IMR-90 (cell line): ENCODE data around the gene SNX21. TPM values are rescaled to one million over a fixed set of nuclear protein-coding genes. Genes with fewer than 3 reads are reported as not detected.

Experiments
- ATAC-seq: fragments of 200-7000 bp; cut with Tn5 transposase; 2 replicates; pipeline ENCODE4 v1.9.1; 2020; ENCODE audit warnings: low read depth, mild to moderate bottlenecking, moderate library complexity
- BruUV-seq: library from RNA; stranded (reverse); fragments of 400-500 nt; replicated peaks from 2 replicates; lab custom pipeline; 2021; lab: Mats Ljungman, UMichigan
- CTCF ChIA-PET: fragments of 300-600 bp; formaldehyde crosslinking; extraction: SDS; loops from one replicate; lab custom pipeline; 2021; ENCODE audit warnings: antibody characterized with exemption; lab: Yijun Ruan, JAX
- POLR2A ChIA-PET: fragments of 300-600 bp; sonication (Branson Sonifier 250); formaldehyde crosslinking; loops from one replicate; lab custom pipeline; 2022; ENCODE audit warnings: antibody characterized with exemption; ENCODE audit not compliant: unreplicated experiment; lab: Charles Lee
- DNase-seq: peaks from one replicate; pipeline ENCODE4 v3.0.0; 2013
- H2AFZ ChIP-seq: replicated peaks from 2 replicates; pipeline ENCODE3; 2013; ENCODE audit warnings: low read length, mild to moderate bottlenecking; ENCODE audit not compliant: poor library complexity
- H2AK5ac ChIP-seq: 2 replicates; pipeline ENCODE4 v1.6.1; 2013; ENCODE audit warnings: low read depth, low read length, inconsistent platforms
- H2AK9ac ChIP-seq: replicated peaks from 2 replicates; pipeline ENCODE3; 2013; ENCODE audit warnings: mild to moderate bottlenecking, low read depth, low read length, moderate library complexity; ENCODE audit not compliant: poor library complexity
- H2BK120ac ChIP-seq: 2 replicates; pipeline ENCODE4 v1.6.1; 2013; ENCODE audit warnings: low read depth, low read length, inconsistent platforms
- H2BK15ac ChIP-seq: 3 replicates; pipeline ENCODE4 v1.6.1; 2013; ENCODE audit warnings: low read depth, low read length, inconsistent platforms
- H2BK20ac ChIP-seq: 2 replicates; pipeline ENCODE4 v1.6.1; 2013; ENCODE audit warnings: low read depth, mild to moderate bottlenecking, inconsistent platforms, low read length, moderate library complexity
- H2BK5ac ChIP-seq: 2 replicates; pipeline ENCODE4 v1.6.1; 2013; ENCODE audit warnings: mild to moderate bottlenecking, low read depth, low read length, inconsistent platforms; ENCODE audit not compliant: poor library complexity, severe bottlenecking
- H3K14ac ChIP-seq: replicated peaks from 2 replicates; pipeline ENCODE4 v1.6.1; 2013; ENCODE audit warnings: low read depth, low read length, inconsistent platforms
- H3K18ac ChIP-seq: 2 replicates; pipeline ENCODE4 v1.6.1; 2013; ENCODE audit warnings: low read depth, low read length, control low read depth
- H3K23ac ChIP-seq: 2 replicates; pipeline ENCODE4 v1.6.1; 2013; ENCODE audit warnings: low read depth, low read length, inconsistent platforms
- H3K27ac ChIP-seq: 2 replicates; pipeline ENCODE4 v1.5.1; 2013; ENCODE audit warnings: mild to moderate bottlenecking, control low read depth, low read length; ENCODE audit not compliant: insufficient read depth
- H3K27me3 ChIP-seq: 2 replicates; pipeline ENCODE4 v1.6.1; 2013; ENCODE audit warnings: low read length; ENCODE audit not compliant: control insufficient read depth, insufficient read depth
- H3K36me3 ChIP-seq: 2 replicates; pipeline ENCODE4 v1.6.1; 2013; ENCODE audit warnings: low read length, mixed read lengths; ENCODE audit not compliant: control insufficient read depth, insufficient read depth
- H3K4ac ChIP-seq: 2 replicates; pipeline ENCODE4 v1.6.1; 2013; ENCODE audit warnings: low read depth, low read length, inconsistent platforms
- H3K4me1 ChIP-seq: 2 replicates; pipeline ENCODE4 v1.6.1; 2013; ENCODE audit warnings: low read length, mixed read lengths; ENCODE audit not compliant: control insufficient read depth, insufficient read depth
- H3K4me2 ChIP-seq: 2 replicates; pipeline ENCODE4 v1.6.1; 2013; ENCODE audit warnings: low read depth, mild to moderate bottlenecking, control low read depth, low read length, moderate library complexity
- H3K4me3 ChIP-seq: 2 replicates; pipeline ENCODE4 v1.5.1; 2013; ENCODE audit warnings: low read depth, mild to moderate bottlenecking, control low read depth, low read length, moderate library complexity; ENCODE audit not compliant: insufficient read depth
- H3K56ac ChIP-seq: 2 replicates; pipeline ENCODE4 v1.6.1; 2013; ENCODE audit warnings: low read length, inconsistent platforms; ENCODE audit not compliant: insufficient read depth; ENCODE audit errors: extremely low read depth
- H3K79me1 ChIP-seq, 2 experiments: 2 replicates each; pipeline ENCODE4 v1.6.1; 2013; ENCODE audit warnings: low read length in 2 of 2, inconsistent platforms in 1 of 2, low read depth in 1 of 2
- H3K9ac ChIP-seq: 2 replicates; pipeline ENCODE4 v1.6.1; 2013; ENCODE audit warnings: low read depth, low read length, control low read depth
- H3K9me1 ChIP-seq: 2 replicates; pipeline ENCODE4 v1.6.1; 2013; ENCODE audit warnings: low read length, inconsistent platforms; ENCODE audit not compliant: insufficient read depth
- H3K9me3 ChIP-seq: 2 replicates; pipeline ENCODE4 v1.6.1; 2013; ENCODE audit warnings: low read length; ENCODE audit not compliant: control insufficient read depth, insufficient read depth
- H4K20me1 ChIP-seq: 2 replicates; pipeline ENCODE4 v1.6.1; 2013; ENCODE audit warnings: low read length, inconsistent platforms; ENCODE audit not compliant: insufficient read depth
- H4K5ac ChIP-seq: 2 replicates; pipeline ENCODE4 v1.6.1; 2013; ENCODE audit warnings: mild to moderate bottlenecking, low read depth, low read length, control low read depth
- H4K8ac ChIP-seq, 2 experiments: 2 replicates each; pipeline ENCODE4 v1.6.1; 2013; ENCODE audit warnings: low read depth in 2 of 2, low read length in 2 of 2, control low read depth in 1 of 2, inconsistent platforms in 1 of 2
- H4K91ac ChIP-seq: 2 replicates; pipeline ENCODE4 v1.6.1; 2013; ENCODE audit warnings: low read depth, low read length, inconsistent platforms; ENCODE audit not compliant: insufficient read depth
- CEBPB ChIP-seq: IDR thresholded peaks from 2 replicates; pipeline ENCODE4 v1.6.1; 2012; ENCODE audit warnings: low read depth, low read length, improper control_type of control experiment
- CHD1 ChIP-seq: IDR thresholded peaks from 2 replicates; pipeline ENCODE4 v1.6.1; 2012; ENCODE audit warnings: low read depth, low read length, improper control_type of control experiment
- FOS ChIP-seq: fragments of 150-350 bp; IDR thresholded peaks from 2 replicates; pipeline ENCODE4 v1.6.1; 2016; ENCODE audit warnings: low read depth, low read length
- NFE2L2 ChIP-seq: fragments of 150-350 bp; IDR thresholded peaks from 2 replicates; pipeline ENCODE4 v1.6.1; 2016; ENCODE audit warnings: low read depth, mild to moderate bottlenecking, low read length
- POLR2A ChIP-seq: IDR thresholded peaks from 2 replicates; pipeline ENCODE4 v1.6.1; 2012; ENCODE audit warnings: mild to moderate bottlenecking, low read depth, low read length
- RCOR1 ChIP-seq: IDR thresholded peaks from 2 replicates; pipeline ENCODE4 v1.6.1; 2012; ENCODE audit warnings: mild to moderate bottlenecking, low read length, improper control_type of control experiment; ENCODE audit not compliant: insufficient replicate concordance
- RFX5 ChIP-seq: IDR thresholded peaks from 2 replicates; pipeline ENCODE4 v1.8.0; 2012; ENCODE audit warnings: low read depth, mild to moderate bottlenecking, low read length, moderate library complexity
- WGBS, 2 experiments: methylation state at CpG; one replicate each; pipeline versions ENCODE4 v1.1.5 to v1.1.7; 2013; ENCODE audit warnings: missing lambda C conversion rate in 2 of 2; ENCODE audit not compliant: insufficient read length in 1 of 2; ENCODE audit errors: extremely low coverage in 2 of 2; 5-methylcytosine and 5-hydroxymethylcytosine counted together
- dilution Hi-C: fragments of 300-500 bp; cut with HindIII; formaldehyde crosslinking; loops from one replicate; pipeline ENCODE4 v1.14.3; 2018; ENCODE audit warnings: low sequenced_read_pairs; ENCODE audit not compliant: unreplicated experiment
- in situ Hi-C: fragments of 300-500 bp; cut with MboI; formaldehyde crosslinking; loops from 3 replicates; pipeline ENCODE4 v1.14.3; 2019; ENCODE audit warnings: low sequenced_read_pairs, inconsistent platforms, mixed read lengths
- intact Hi-C: fragments of 100-400 bp; cut with micrococcal nuclease; formaldehyde crosslinking; loops from 2 replicates; pipeline ENCODE4 v1.10.0; 2022
- polyA plus RNA-seq, 3 experiments: library from polyadenylated mRNA; depleted of rRNA; stranded (reverse); fragments of >200 nt; gene quantifications; 2 replicates each; pipeline ENCODE4 v1.2.3, GENCODE V29; 2012; ENCODE audit warnings: low replicate concordance in 1 of 3
- total RNA-seq: library from RNA; depleted of rRNA; stranded (reverse); fragments of >200 nt; gene quantifications from 2 replicates; pipeline ENCODE4 v1.2.3, GENCODE V29; 2012
- TF ChIP-seq, protein P1 (sequence below): fragments of 150-350 bp; IDR thresholded peaks from 2 replicates; pipeline ENCODE4 v1.6.1; 2016; ENCODE audit warnings: low read depth, mild to moderate bottlenecking, low read length, moderate library complexity, borderline replicate concordance
- TF ChIP-seq, protein P2 (sequence below): conservative IDR thresholded peaks from 2 replicates; pipeline ENCODE4 v1.5.1; 2012; ENCODE audit warnings: mild to moderate bottlenecking, low read depth, low read length, improper control_type of control experiment

SNX21 gene
- total and polyA plus RNA-seq, 2 of the 4 experiments (the other 2 are of a cell fraction) = 11.1 to 17.9 TPM

DNA sequence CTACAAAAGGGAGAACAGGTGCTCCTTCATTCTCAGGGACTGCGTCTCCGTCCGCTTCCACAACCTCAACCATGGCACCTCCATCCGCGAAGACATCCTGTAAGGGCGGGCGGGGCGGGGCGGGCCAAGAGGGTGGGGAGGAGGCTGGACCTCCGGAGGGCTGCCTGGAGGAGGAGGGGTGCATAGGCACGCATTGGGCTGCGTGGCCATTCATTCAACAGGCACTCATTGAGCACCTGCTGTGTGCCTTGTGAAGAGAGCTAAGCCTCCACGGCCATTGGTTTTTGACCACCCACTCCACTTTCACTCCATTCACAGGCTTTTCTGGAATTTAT is 24.2 kb downstream of the SNX21 start:
- ChIA-PET POLR2A (no interaction called here), CTCF (no interaction called here)
- in situ Hi-C loops (no loop called here), intact Hi-C loops (loop anchor here (2.0 kb wide), 2 partner anchors 73 to 77 kb away; partner anchors contain the start of gene PCIF1), dilution Hi-C loops (no loop called here)
- no peaks in the 10 kb centered on the region for H3K9me3 ChIP-seq
- H4K20me1 ChIP-seq = no peaks in the 10 kb centered on the region
- peak overlapping the region; percentile 81 for H3K4ac ChIP-seq
- ATAC-seq (peak; percentile 12), DNase-seq (no peak)
- H3K9ac ChIP-seq = peak overlapping the region; percentile 65
- H2AFZ ChIP-seq = peak overlapping the region; percentile 97
- peaks cover 6% of the 10 kb centered on the region; the same call in 1 of the 2 replicates for H3K36me3 ChIP-seq
- H2AK5ac ChIP-seq = peak overlapping the region; percentile 74
- H3K4me2 ChIP-seq = peak overlapping the region; percentile 84
- H2BK15ac ChIP-seq = no peak overlapping the region
- peaks cover 23 to 63% of the 10 kb centered on the region in 2 experiments for H3K79me1 ChIP-seq
- H4K91ac ChIP-seq = peak overlapping the region; percentile 78
- H2BK20ac ChIP-seq = no peak overlapping the region
- H3K18ac ChIP-seq = peak overlapping the region; percentile 6; the same call in 1 of the 2 replicates
- peaks cover 8% of the 10 kb centered on the region for H3K9me1 ChIP-seq
- peaks cover 8% of the 10 kb centered on the region; the same call in 1 of the 2 replicates for H3K4me1 ChIP-seq
- peak overlapping the region; percentile 82 to 95 for H4K8ac ChIP-seq
- peak overlapping the region; percentile 72 for H2BK5ac ChIP-seq
- H3K27me3 ChIP-seq = no peaks in the 10 kb centered on the region
- no peak overlapping the region for H3K23ac ChIP-seq
- peak overlapping the region; percentile 92 for H2AK9ac ChIP-seq
- H2BK120ac ChIP-seq = peak overlapping the region; percentile 30; the same call in 1 of the 2 replicates
- H4K5ac ChIP-seq = peak overlapping the region; percentile 91
- H3K27ac ChIP-seq = peak overlapping the region; percentile 64
- peak overlapping the region; percentile 73 for H3K14ac ChIP-seq
- no TSS peak for BruUV-seq
- H3K4me3 ChIP-seq = peak overlapping the region; percentile 53
- TF ChIP-seq, protein P1, sequence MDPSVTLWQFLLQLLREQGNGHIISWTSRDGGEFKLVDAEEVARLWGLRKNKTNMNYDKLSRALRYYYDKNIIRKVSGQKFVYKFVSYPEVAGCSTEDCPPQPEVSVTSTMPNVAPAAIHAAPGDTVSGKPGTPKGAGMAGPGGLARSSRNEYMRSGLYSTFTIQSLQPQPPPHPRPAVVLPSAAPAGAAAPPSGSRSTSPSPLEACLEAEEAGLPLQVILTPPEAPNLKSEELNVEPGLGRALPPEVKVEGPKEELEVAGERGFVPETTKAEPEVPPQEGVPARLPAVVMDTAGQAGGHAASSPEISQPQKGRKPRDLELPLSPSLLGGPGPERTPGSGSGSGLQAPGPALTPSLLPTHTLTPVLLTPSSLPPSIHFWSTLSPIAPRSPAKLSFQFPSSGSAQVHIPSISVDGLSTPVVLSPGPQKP = no peak
- TF ChIP-seq POLR2A (no peak), NFE2L2 (no peak), CHD1 (no peak), CEBPB (no peak), RCOR1 (no peak), FOS (no peak), RFX5 (no peak)
- TF ChIP-seq, protein P2, sequence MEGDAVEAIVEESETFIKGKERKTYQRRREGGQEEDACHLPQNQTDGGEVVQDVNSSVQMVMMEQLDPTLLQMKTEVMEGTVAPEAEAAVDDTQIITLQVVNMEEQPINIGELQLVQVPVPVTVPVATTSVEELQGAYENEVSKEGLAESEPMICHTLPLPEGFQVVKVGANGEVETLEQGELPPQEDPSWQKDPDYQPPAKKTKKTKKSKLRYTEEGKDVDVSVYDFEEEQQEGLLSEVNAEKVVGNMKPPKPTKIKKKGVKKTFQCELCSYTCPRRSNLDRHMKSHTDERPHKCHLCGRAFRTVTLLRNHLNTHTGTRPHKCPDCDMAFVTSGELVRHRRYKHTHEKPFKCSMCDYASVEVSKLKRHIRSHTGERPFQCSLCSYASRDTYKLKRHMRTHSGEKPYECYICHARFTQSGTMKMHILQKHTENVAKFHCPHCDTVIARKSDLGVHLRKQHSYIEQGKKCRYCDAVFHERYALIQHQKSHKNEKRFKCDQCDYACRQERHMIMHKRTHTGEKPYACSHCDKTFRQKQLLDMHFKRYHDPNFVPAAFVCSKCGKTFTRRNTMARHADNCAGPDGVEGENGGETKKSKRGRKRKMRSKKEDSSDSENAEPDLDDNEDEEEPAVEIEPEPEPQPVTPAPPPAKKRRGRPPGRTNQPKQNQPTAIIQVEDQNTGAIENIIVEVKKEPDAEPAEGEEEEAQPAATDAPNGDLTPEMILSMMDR = no peak
- 18% methylated on average over 2 of the region's 13 CpGs; no CpG with 5 or more reads in 1 of the 2 experiments for WGBS, 2 experiments
- H3K56ac ChIP-seq = no peak overlapping the region
